ENCODE data around the gene KCNMA1.
A peak's percentile ranks its signal among the peaks of the same experiment; 100 is the strongest.
"Not testable (repeated sequence)": the region's sequence is repeated elsewhere in the genome, so short reads cannot be mapped to it uniquely, and the experiment has no call there.

Gene KCNMA1

GRCh38 chr10:77532068-77532467 is 105.5 kb downstream of the KCNMA1 start:
- peak; percentile 44 for DNase-seq (ENCODE audit: low spot score)

- peak; percentile 80 for DNase-seq (ENCODE audit: low spot score)
These were observed 106.1 kb downstream of the KCNMA1 start for GRCh38 chr10:77531441-77532001.

GRCh38 chr10:77530011-77530410 is 107.6 kb downstream of the KCNMA1 start:
- DNase-seq (ENCODE audit: low spot score), result no peak

GRCh38 chr10:77529050-77529576 is 108.5 kb downstream of the KCNMA1 start:
- no peak for DNase-seq (ENCODE audit: low spot score)

- DNase-seq (ENCODE audit: low spot score), result no peak
These were observed 109.8 kb downstream of the KCNMA1 start for GRCh38 chr10:77527839-77528238.

GRCh38 chr10:77526868-77527617 is 110.6 kb downstream of the KCNMA1 start:
- DNase-seq (ENCODE audit: low spot score), result no peak

GRCh38 chr10:77524281-77524711 is 113.3 kb downstream of the KCNMA1 start:
- DNase-seq (ENCODE audit: low spot score), result peak; percentile 78

- DNase-seq (ENCODE audit: low spot score), result no peak
These were observed 115.3 kb downstream of the KCNMA1 start for GRCh38 chr10:77522268-77522809.

GRCh38 chr10:77520995-77521394 is 116.6 kb downstream of the KCNMA1 start:
- no peak for DNase-seq (ENCODE audit: low spot score)

- no peak for DNase-seq (ENCODE audit: low spot score)
These were observed 117.3 kb downstream of the KCNMA1 start for GRCh38 chr10:77520290-77520689.

- not testable (repeated sequence) for DNase-seq (ENCODE audit: low spot score)
These were observed 117.8 kb downstream of the KCNMA1 start for GRCh38 chr10:77519791-77520190.

GRCh38 chr10:77518910-77519274 is 118.7 kb downstream of the KCNMA1 start:
- no peak for DNase-seq (ENCODE audit: low spot score)

- DNase-seq (ENCODE audit: low spot score), result no peak
These were observed 119.2 kb downstream of the KCNMA1 start for GRCh38 chr10:77518241-77518909.

GRCh38 chr10:77516575-77516974 is 121.0 kb downstream of the KCNMA1 start:
- DNase-seq (ENCODE audit: low spot score), result no peak

GRCh38 chr10:77514870-77515269 is 122.7 kb downstream of the KCNMA1 start:
- no peak for DNase-seq (ENCODE audit: low spot score)

GRCh38 chr10:77513781-77514331 is 123.8 kb downstream of the KCNMA1 start:
- DNase-seq (ENCODE audit: low spot score), result peak; percentile 69

- DNase-seq (ENCODE audit: low spot score), result no peak
These were observed 124.4 kb downstream of the KCNMA1 start for GRCh38 chr10:77513220-77513619.

- DNase-seq (ENCODE audit: low spot score), result no peak
These were observed 125.4 kb downstream of the KCNMA1 start for GRCh38 chr10:77512219-77512578.

- DNase-seq (ENCODE audit: low spot score), result no peak
These were observed 126.0 kb downstream of the KCNMA1 start for GRCh38 chr10:77511498-77512218.

GRCh38 chr10:77510695-77511094 is 126.9 kb downstream of the KCNMA1 start:
- no peak for DNase-seq (ENCODE audit: low spot score)

- DNase-seq (ENCODE audit: low spot score), result no peak
These were observed 127.3 kb downstream of the KCNMA1 start for GRCh38 chr10:77510294-77510693.

GRCh38 chr10:77509391-77509790 is 128.2 kb downstream of the KCNMA1 start:
- DNase-seq (ENCODE audit: low spot score), result no peak
